BE2C (cell line): ENCODE results near the gene FYB2.

Source experiments
- DNase-seq: peaks from one replicate; pipeline ENCODE4 v3.0.0-alpha.2; 2020
- H3K27me3 ChIP-seq: fragments of 250-450 bp; sonication (Bioruptor Pico); 2 replicates; pipeline ENCODE4 v1.5.1; 2020; ENCODE audit warnings: mild to moderate bottlenecking
- H3K36me3 ChIP-seq: fragments of 250-450 bp; sonication (Bioruptor Pico); 2 replicates; pipeline ENCODE4 v1.5.1; 2020; ENCODE audit warnings: mild to moderate bottlenecking
- H3K4me1 ChIP-seq: fragments of 250-450 bp; sonication (Bioruptor Pico); 2 replicates; pipeline ENCODE4 v1.5.1; 2020
- H3K4me3 ChIP-seq: 2 replicates; pipeline ENCODE4 v1.5.1; 2011; ENCODE audit warnings: low read depth, low read length
- H3K9me3 ChIP-seq: fragments of 250-450 bp; sonication (Bioruptor Pico); 2 replicates; pipeline ENCODE4 v1.5.1; 2020
- CTCF ChIP-seq: IDR thresholded peaks from 2 replicates; pipeline ENCODE4 v1.5.1; 2012; ENCODE audit warnings: mild to moderate bottlenecking, low read depth, low read length

Gene FYB2

GRCh38 chr1:56811331-56811730 is 7.9 kb downstream of the FYB2 start:
- Histone ChIP-seq H3K4me3 (no peak overlapping the region), H3K36me3 (no peaks in the 10 kb centered on the region), H3K4me1 (no peaks in the 10 kb centered on the region), H3K9me3 (no peaks in the 10 kb centered on the region), H3K27me3 (no peaks in the 10 kb centered on the region)
- DNase-seq, result no peak
- no peak for TF ChIP-seq CTCF

GRCh38 chr1:56808410-56808809 is 10.8 kb downstream of the FYB2 start:
- no peak for DNase-seq
- H3K4me1 ChIP-seq, result no peaks in the 10 kb centered on the region
- H3K27me3 ChIP-seq, result no peaks in the 10 kb centered on the region
- no peaks in the 10 kb centered on the region for H3K36me3 ChIP-seq
- no peak for TF ChIP-seq CTCF
- H3K4me3 ChIP-seq, result no peak overlapping the region
- H3K9me3 ChIP-seq, result no peaks in the 10 kb centered on the region

GRCh38 chr1:56806804-56807203 is 12.4 kb downstream of the FYB2 start:
- no peaks in the 10 kb centered on the region for H3K27me3 ChIP-seq
- TF ChIP-seq CTCF, result no peak
- H3K4me3 ChIP-seq, result no peak overlapping the region
- no peaks in the 10 kb centered on the region for H3K4me1 ChIP-seq
- no peaks in the 10 kb centered on the region for H3K36me3 ChIP-seq
- no peaks in the 10 kb centered on the region for H3K9me3 ChIP-seq
- no peak for DNase-seq

GRCh38 chr1:56803561-56804156 is 15.5 kb downstream of the FYB2 start:
- DNase-seq, result peak; percentile 41
- Histone ChIP-seq H3K4me3 (no peak overlapping the region), H3K27me3 (no peaks in the 10 kb centered on the region), H3K4me1 (no peaks in the 10 kb centered on the region), H3K9me3 (no peaks in the 10 kb centered on the region), H3K36me3 (no peaks in the 10 kb centered on the region)
- TF ChIP-seq CTCF, result peak; percentile 65

GRCh38 chr1:56799605-56800400 is 19.4 kb downstream of the FYB2 start:
- DNase-seq, result no peak
- TF ChIP-seq CTCF, result no peak

GRCh38 chr1:56798053-56798471 is 21.1 kb downstream of the FYB2 start:
- H3K4me3 ChIP-seq, result no peak overlapping the region
- no peak for TF ChIP-seq CTCF
- H3K36me3 ChIP-seq, result no peaks in the 10 kb centered on the region
- no peak for DNase-seq
- H3K27me3 ChIP-seq, result no peaks in the 10 kb centered on the region
- H3K9me3 ChIP-seq, result no peaks in the 10 kb centered on the region
- no peaks in the 10 kb centered on the region for H3K4me1 ChIP-seq

More at GRCh38 chr1:56799605-56800400, 19.4 kb downstream of the FYB2 start:
- Histone ChIP-seq H3K9me3 (no peaks in the 10 kb centered on the region), H3K4me1 (no peaks in the 10 kb centered on the region), H3K4me3 (no peak overlapping the region), H3K27me3 (no peaks in the 10 kb centered on the region), H3K36me3 (no peaks in the 10 kb centered on the region)
